Measurements from ENCODE around the gene BLTP3B. TPM values are rescaled to one million over a fixed set of nuclear protein-coding genes. Genes with fewer than 3 reads are reported as not detected.

The BLTP3B gene
- total and polyA plus RNA-seq, 2 donors (not counting 1 experiment from before 2014, with no cell fraction given) = 9.1 to 27.4 TPM

GRCh38 chr12:100154474-100155247 is 12.0 kb upstream of the BLTP3B start:
- DNase-seq = peak; percentile 69
- POLR2A ChIA-PET = no interaction called here
- no peaks in the 10 kb centered on the region for H4K20me1 ChIP-seq (ENCODE audit: control insufficient read depth, insufficient read depth, low read length, poor library complexity, severe bottlenecking)
- intact Hi-C loops (cut with micrococcal nuclease) = loop anchor here (10.0 kb wide), 1 partner anchor 400 kb away; no protein-coding TSS in a partner anchor
- H3K4me1 Mint-ChIP-seq = no peaks in the 10 kb centered on the region
- peaks cover 0 to 3% of the 10 kb centered on the region in 2 donors for H3K4me1 ChIP-seq (ENCODE audit: control insufficient read depth in 2 of 2, insufficient read depth in 2 of 2, low read length in 2 of 2)
- no peak overlapping the region for H3K4me2 ChIP-seq (replicated peaks; ENCODE audit: low read depth, low read length, poor library complexity, severe bottlenecking)
- H2AFZ ChIP-seq (ENCODE audit: insufficient read depth, low read depth, low read length, poor library complexity, severe bottlenecking) = no peak overlapping the region
- H3K9me3 Mint-ChIP-seq (ENCODE audit: insufficient read depth) = no peaks in the 10 kb centered on the region
- H3K9me3 ChIP-seq (ENCODE audit: control extremely low read depth in 1 of 3, control insufficient read depth in 2 of 3, insufficient read depth in 1 of 3, low read length in 2 of 3) = no peaks in the 10 kb centered on the region
- no peaks in the 10 kb centered on the region for H3K27me3 ChIP-seq (replicated peaks in 1 of 4; ENCODE audit: control extremely low read depth in 1 of 4, control insufficient read depth in 3 of 4, insufficient read depth in 4 of 4, low read length in 3 of 4)
- H3K27me3 Mint-ChIP-seq = no peaks in the 10 kb centered on the region
- H3K79me2 ChIP-seq (ENCODE audit: control insufficient read depth, insufficient read depth, low read length) = no peaks in the 10 kb centered on the region
- ATAC-seq (ENCODE audit: low read depth) = peak; percentile 61
- H3K4me3 Mint-ChIP-seq = no peak overlapping the region
- no peak overlapping the region for H3K9ac ChIP-seq (ENCODE audit: low read length)
- CTCF ChIA-PET = interaction anchor here (0.8 to 3.9 kb wide), 14 partner anchors 10 to 250 kb away, joined by 3 to 33 read pairs (median 4); partner anchors contain the start of gene ACTR6
- TF ChIP-seq EZH2 (IDR thresholded peaks at IDR 0.05; ENCODE audit: borderline replicate concordance, insufficient read depth, low read depth, low read length, poor library complexity, severe bottlenecking) (no peak), CTCF (IDR thresholded peaks at IDR 0.05) (peak; percentile 86)
- WGBS (ENCODE audit: insufficient coverage) = 78% methylated on average over 15 of the region's 15 CpGs
- no peak overlapping the region for H3K27ac ChIP-seq (ENCODE audit: low read length in 2 of 2)
- H3K36me3 ChIP-seq (replicated peaks in 1 of 2; ENCODE audit: control extremely low read depth in 1 of 2, control insufficient read depth in 1 of 2, extremely low read depth in 1 of 2, insufficient read depth in 2 of 2, low read length in 1 of 2) = no peaks in the 10 kb centered on the region
- H3K4me3 ChIP-seq (ENCODE audit: control extremely low read depth in 1 of 5, extremely low read depth in 1 of 5, insufficient read depth in 1 of 5, low read depth in 2 of 5, low read length in 4 of 5) = no peak overlapping the region
- no peak overlapping the region for H3K27ac Mint-ChIP-seq

GRCh38 chr12:100153131-100153530 is 10.5 kb upstream of the BLTP3B start:
- ChIA-PET POLR2A (no interaction called here), CTCF (interaction anchor here (1.6 to 3.9 kb wide), 3 partner anchors 8 to 32 kb away, joined by 4 to 33 read pairs (median 18); no protein-coding TSS in a partner anchor)
- Histone ChIP-seq H3K4me2 (replicated peaks; ENCODE audit: low read depth, low read length, poor library complexity, severe bottlenecking) (no peak overlapping the region), H3K9ac (ENCODE audit: low read length) (no peak overlapping the region), H3K4me3 (ENCODE audit: control extremely low read depth in 1 of 5, extremely low read depth in 1 of 5, insufficient read depth in 1 of 5, low read depth in 2 of 5, low read length in 4 of 5) (no peak overlapping the region), H3K27me3 (replicated peaks in 1 of 4; ENCODE audit: control extremely low read depth in 1 of 4, control insufficient read depth in 3 of 4, insufficient read depth in 4 of 4, low read length in 3 of 4) (no peaks in the 10 kb centered on the region), H3K4me1 (ENCODE audit: control insufficient read depth in 2 of 2, insufficient read depth in 2 of 2, low read length in 2 of 2) (peaks cover 0 to 3% of the 10 kb centered on the region in 2 donors), H3K36me3 (replicated peaks in 1 of 2; ENCODE audit: control extremely low read depth in 1 of 2, control insufficient read depth in 1 of 2, extremely low read depth in 1 of 2, insufficient read depth in 2 of 2, low read length in 1 of 2) (no peaks in the 10 kb centered on the region), H3K27ac (ENCODE audit: low read length in 2 of 2) (no peak overlapping the region), H2AFZ (ENCODE audit: insufficient read depth, low read depth, low read length, poor library complexity, severe bottlenecking) (no peak overlapping the region), H4K20me1 (ENCODE audit: control insufficient read depth, insufficient read depth, low read length, poor library complexity, severe bottlenecking) (no peaks in the 10 kb centered on the region), H3K9me3 (ENCODE audit: control extremely low read depth in 1 of 3, control insufficient read depth in 2 of 3, insufficient read depth in 1 of 3, low read length in 2 of 3) (no peaks in the 10 kb centered on the region), H3K79me2 (ENCODE audit: control insufficient read depth, insufficient read depth, low read length) (no peaks in the 10 kb centered on the region)
- no peaks in the 10 kb centered on the region for H3K9me3 Mint-ChIP-seq (ENCODE audit: insufficient read depth)
- 96% methylated on average over 10 of the region's 10 CpGs for WGBS (ENCODE audit: insufficient coverage)
- no peaks in the 10 kb centered on the region for H3K4me1 Mint-ChIP-seq
- no peak overlapping the region for H3K27ac Mint-ChIP-seq
- intact Hi-C loops (cut with micrococcal nuclease) = loop anchor here (10.0 kb wide), 1 partner anchor 402 kb away; no protein-coding TSS in a partner anchor
- no peaks in the 10 kb centered on the region for H3K27me3 Mint-ChIP-seq
- TF ChIP-seq CTCF (IDR thresholded peaks at IDR 0.05) (no peak), EZH2 (IDR thresholded peaks at IDR 0.05; ENCODE audit: borderline replicate concordance, insufficient read depth, low read depth, low read length, poor library complexity, severe bottlenecking) (no peak)
- DNase-seq (no peak), ATAC-seq (ENCODE audit: low read depth) (no peak)
- H3K4me3 Mint-ChIP-seq = no peak overlapping the region
